ENCODE data around the gene FOXN1. TPM values are rescaled to one million over a fixed set of nuclear protein-coding genes. Genes with fewer than 3 reads are reported as not detected.

The FOXN1 gene
- polyA plus RNA-seq, 4 donors, result 0.16 TPM; not detected in 3

- 12 to 27% (median 26%) methylated on average over 9 of the region's 9 CpGs for WGBS, 3 donors
- FAIRE-seq, result no peak
- DNase-seq, result peak; percentile 83
Measured at GRCh38 chr17:28475151-28475900, 30.8 kb upstream of the FOXN1 start.

GRCh38 chr17:28476076-28476865 is 29.9 kb upstream of the FOXN1 start:
- DNase-seq (no peak), FAIRE-seq (no peak)
- Histone ChIP-seq H3K4me3 (ENCODE audit: low read depth in 1 of 3, low read length in 3 of 3) (peak overlapping the region in 1 of 3 donors; percentile 79), H3K36me3 (ENCODE audit: control insufficient read depth in 3 of 3, insufficient read depth in 2 of 3, low read depth in 1 of 3, low read length in 3 of 3) (no peaks in the 10 kb centered on the region), H3K4me1 (ENCODE audit: control insufficient read depth in 3 of 3, insufficient read depth in 2 of 3, low read depth in 1 of 3, low read length in 2 of 3) (peaks cover 3 to 66% (median 8%) of the 10 kb centered on the region in 3 donors), H3K9me3 (ENCODE audit: control insufficient read depth in 2 of 2, insufficient read depth in 1 of 2, low read depth in 1 of 2, low read length in 1 of 2) (no peaks in the 10 kb centered on the region), H3K27me3 (ENCODE audit: control insufficient read depth in 3 of 3, insufficient read depth in 3 of 3, low read length in 3 of 3) (no peaks in the 10 kb centered on the region), H3K27ac (ENCODE audit: low read depth in 1 of 3, low read length in 2 of 3) (peak overlapping the region; percentile 78 to 98 (median 84))
- 69 to 76% (median 73%) methylated on average over 11 of the region's 11 CpGs for WGBS, 3 donors

More at GRCh38 chr17:28475151-28475900, 30.8 kb upstream of the FOXN1 start:
- Histone ChIP-seq H3K9me3 (ENCODE audit: control insufficient read depth in 2 of 2, insufficient read depth in 1 of 2, low read depth in 1 of 2, low read length in 1 of 2) (no peaks in the 10 kb centered on the region), H3K4me3 (ENCODE audit: low read depth in 1 of 3, low read length in 3 of 3) (peak overlapping the region in 2 of 3 donors; percentile 7 to 79), H3K27me3 (ENCODE audit: control insufficient read depth in 3 of 3, insufficient read depth in 3 of 3, low read length in 3 of 3) (no peaks in the 10 kb centered on the region), H3K4me1 (ENCODE audit: control insufficient read depth in 3 of 3, insufficient read depth in 2 of 3, low read depth in 1 of 3, low read length in 2 of 3) (peaks cover 0 to 67% (median 8%) of the 10 kb centered on the region in 3 donors), H3K27ac (ENCODE audit: low read depth in 1 of 3, low read length in 2 of 3) (peak overlapping the region; percentile 78 to 98 (median 84)), H3K36me3 (ENCODE audit: control insufficient read depth in 3 of 3, insufficient read depth in 2 of 3, low read depth in 1 of 3, low read length in 3 of 3) (no peaks in the 10 kb centered on the region)

DNA sequence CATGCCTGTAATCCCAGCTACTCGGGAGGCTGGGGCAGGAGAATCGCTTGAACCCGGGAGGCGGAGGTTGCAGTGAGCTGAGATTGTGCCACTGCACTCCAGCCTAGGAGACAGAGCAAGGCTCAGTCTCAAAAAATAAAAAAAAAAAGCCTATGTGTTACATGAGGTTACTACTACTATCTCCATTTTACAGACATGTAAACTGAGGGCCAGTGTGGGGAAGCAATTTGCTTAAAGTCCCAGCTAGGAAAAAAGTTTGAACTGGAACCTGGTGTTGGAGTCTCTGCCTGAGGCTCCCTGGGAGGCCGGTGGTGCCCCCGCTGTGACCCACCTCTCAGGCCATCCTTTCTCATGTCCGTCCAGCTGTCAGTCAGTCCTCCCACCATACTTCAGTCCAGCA is 28.2 kb upstream of the FOXN1 start:
- Histone ChIP-seq H3K36me3 (ENCODE audit: control insufficient read depth in 3 of 3, insufficient read depth in 2 of 3, low read depth in 1 of 3, low read length in 3 of 3) (no peaks in the 10 kb centered on the region), H3K27me3 (ENCODE audit: control insufficient read depth in 3 of 3, insufficient read depth in 3 of 3, low read length in 3 of 3) (no peaks in the 10 kb centered on the region), H3K4me3 (ENCODE audit: low read depth in 1 of 3, low read length in 3 of 3) (peak overlapping the region in 1 of 3 donors; percentile 4), H3K4me1 (ENCODE audit: control insufficient read depth in 3 of 3, insufficient read depth in 2 of 3, low read depth in 1 of 3, low read length in 2 of 3) (peaks cover 0 to 63% (median 3%) of the 10 kb centered on the region in 3 donors), H3K9me3 (ENCODE audit: control insufficient read depth in 2 of 2, insufficient read depth in 1 of 2, low read depth in 1 of 2, low read length in 1 of 2) (no peaks in the 10 kb centered on the region), H3K27ac (ENCODE audit: low read depth in 1 of 3, low read length in 2 of 3) (peak overlapping the region in 1 of 3 donors; percentile 96)
- FAIRE-seq (no peak), DNase-seq (no peak)
- 90 to 94% (median 93%) methylated on average over 7 of the region's 7 CpGs for WGBS, 3 donors

- FAIRE-seq (no peak), DNase-seq (no peak)
- Histone ChIP-seq H3K27me3 (ENCODE audit: control insufficient read depth in 3 of 3, insufficient read depth in 3 of 3, low read length in 3 of 3) (no peaks in the 10 kb centered on the region), H3K4me1 (ENCODE audit: control insufficient read depth in 3 of 3, insufficient read depth in 2 of 3, low read depth in 1 of 3, low read length in 2 of 3) (peaks cover 3 to 57% (median 4%) of the 10 kb centered on the region in 3 donors), H3K9me3 (ENCODE audit: control insufficient read depth in 2 of 2, insufficient read depth in 1 of 2, low read depth in 1 of 2, low read length in 1 of 2) (no peaks in the 10 kb centered on the region), H3K36me3 (ENCODE audit: control insufficient read depth in 3 of 3, insufficient read depth in 2 of 3, low read depth in 1 of 3, low read length in 3 of 3) (peaks cover 0 to 3% (median 0%) of the 10 kb centered on the region in 3 donors), H3K4me3 (ENCODE audit: low read depth in 1 of 3, low read length in 3 of 3) (peak overlapping the region in 1 of 3 donors; percentile 4), H3K27ac (ENCODE audit: low read depth in 1 of 3, low read length in 2 of 3) (peak overlapping the region in 2 of 3 donors; percentile 23 to 96)
- WGBS, 3 donors, result 70 to 80% (median 74%) methylated on average over 3 of the region's 3 CpGs
Measured at GRCh38 chr17:28478712-28479615, 27.2 kb upstream of the FOXN1 start.

DNA sequence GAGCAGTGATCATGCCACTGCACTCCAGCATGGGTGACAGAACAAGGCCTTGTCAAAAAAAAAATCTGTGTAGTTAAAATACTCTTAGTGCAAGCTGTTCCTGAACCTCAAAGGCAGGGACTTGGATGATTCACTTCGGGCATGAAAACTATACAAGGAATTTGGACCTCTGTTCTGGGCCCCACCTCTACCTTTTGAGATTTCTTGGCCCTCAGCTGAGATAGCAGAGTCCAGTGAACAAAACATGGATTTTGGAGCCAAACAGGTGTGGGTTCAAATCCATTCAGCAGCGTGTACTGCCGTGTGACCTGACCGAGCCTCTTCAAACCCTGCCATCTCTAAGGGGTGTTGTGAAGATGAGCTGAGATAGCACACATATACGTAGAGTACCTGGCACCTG is 25.9 kb upstream of the FOXN1 start:
- 19 to 64% (median 41%) methylated on average over 5 of the region's 5 CpGs for WGBS, 3 donors
- Histone ChIP-seq H3K27ac (ENCODE audit: low read depth in 1 of 3, low read length in 2 of 3) (peak overlapping the region; percentile 66 to 96 (median 91)), H3K4me3 (ENCODE audit: low read depth in 1 of 3, low read length in 3 of 3) (peak overlapping the region in 1 of 3 donors; percentile 4), H3K4me1 (ENCODE audit: control insufficient read depth in 3 of 3, insufficient read depth in 2 of 3, low read depth in 1 of 3, low read length in 2 of 3) (peaks cover 3 to 50% (median 7%) of the 10 kb centered on the region in 3 donors), H3K36me3 (ENCODE audit: control insufficient read depth in 3 of 3, insufficient read depth in 2 of 3, low read depth in 1 of 3, low read length in 3 of 3) (peaks cover 0 to 6% (median 3%) of the 10 kb centered on the region in 3 donors), H3K27me3 (ENCODE audit: control insufficient read depth in 3 of 3, insufficient read depth in 3 of 3, low read length in 3 of 3) (no peaks in the 10 kb centered on the region), H3K9me3 (ENCODE audit: control insufficient read depth in 2 of 2, insufficient read depth in 1 of 2, low read depth in 1 of 2, low read length in 1 of 2) (no peaks in the 10 kb centered on the region)
- FAIRE-seq, result no peak
- peak; percentile 54 to 97 for DNase-seq

DNA sequence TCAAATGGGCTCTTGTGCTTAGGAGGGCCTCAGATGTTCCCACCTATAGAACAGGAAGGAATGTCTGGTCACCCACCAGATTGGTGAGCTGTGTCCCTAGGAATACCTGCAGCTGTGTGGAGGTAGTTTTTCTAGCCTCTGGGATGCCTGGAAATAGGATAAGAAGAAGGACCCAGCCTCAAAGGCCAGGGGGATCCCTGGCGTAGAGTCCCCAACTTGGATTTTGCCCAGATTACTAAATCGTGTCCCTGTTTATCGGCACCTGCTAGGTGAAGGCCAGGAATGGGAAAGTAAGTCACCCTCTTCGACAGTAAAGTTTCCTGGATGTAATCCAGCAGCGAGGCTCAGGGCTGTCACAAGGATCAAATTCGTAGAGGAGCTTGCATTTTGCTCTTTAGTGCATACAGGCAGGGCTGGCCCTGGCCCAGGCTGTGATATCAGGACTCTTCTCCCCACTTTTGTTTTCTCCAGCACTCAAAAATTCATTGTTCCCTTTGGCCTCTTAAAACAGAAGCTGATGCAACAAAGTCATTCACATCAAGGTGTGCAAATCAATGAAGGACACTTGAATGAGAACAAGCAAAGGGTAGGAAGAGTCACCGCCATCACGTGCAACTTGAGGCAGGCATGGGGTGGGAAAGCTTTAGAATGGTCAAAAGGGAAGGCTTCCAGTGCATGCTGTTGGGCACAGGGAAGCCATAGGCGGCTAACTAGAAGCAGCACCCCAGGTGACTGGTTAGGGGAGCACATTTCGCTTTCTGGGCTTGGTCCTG is 25.2 kb upstream of the FOXN1 start:
- H3K27me3 ChIP-seq (ENCODE audit: control insufficient read depth in 3 of 3, insufficient read depth in 3 of 3, low read length in 3 of 3), result no peaks in the 10 kb centered on the region
- peak overlapping the region in 1 of 3 donors; percentile 4 for H3K4me3 ChIP-seq (ENCODE audit: low read depth in 1 of 3, low read length in 3 of 3)
- FAIRE-seq (no peak), DNase-seq (peak; percentile 38 to 77)
- 30 to 61% (median 45%) methylated on average over 10 of the region's 10 CpGs for whole genome bisulfite sequencing, 3 donors
- no peaks in the 10 kb centered on the region for H3K9me3 ChIP-seq (ENCODE audit: control insufficient read depth in 2 of 2, insufficient read depth in 1 of 2, low read depth in 1 of 2, low read length in 1 of 2)
- peaks cover 0 to 7% (median 3%) of the 10 kb centered on the region in 3 donors for H3K36me3 ChIP-seq (ENCODE audit: control insufficient read depth in 3 of 3, insufficient read depth in 2 of 3, low read depth in 1 of 3, low read length in 3 of 3)
- H3K4me1 ChIP-seq (ENCODE audit: control insufficient read depth in 3 of 3, insufficient read depth in 2 of 3, low read depth in 1 of 3, low read length in 2 of 3), result peaks cover 3 to 43% (median 7%) of the 10 kb centered on the region in 3 donors
- H3K27ac ChIP-seq (ENCODE audit: low read depth in 1 of 3, low read length in 2 of 3), result peak overlapping the region; percentile 66 to 96 (median 91)

DNA sequence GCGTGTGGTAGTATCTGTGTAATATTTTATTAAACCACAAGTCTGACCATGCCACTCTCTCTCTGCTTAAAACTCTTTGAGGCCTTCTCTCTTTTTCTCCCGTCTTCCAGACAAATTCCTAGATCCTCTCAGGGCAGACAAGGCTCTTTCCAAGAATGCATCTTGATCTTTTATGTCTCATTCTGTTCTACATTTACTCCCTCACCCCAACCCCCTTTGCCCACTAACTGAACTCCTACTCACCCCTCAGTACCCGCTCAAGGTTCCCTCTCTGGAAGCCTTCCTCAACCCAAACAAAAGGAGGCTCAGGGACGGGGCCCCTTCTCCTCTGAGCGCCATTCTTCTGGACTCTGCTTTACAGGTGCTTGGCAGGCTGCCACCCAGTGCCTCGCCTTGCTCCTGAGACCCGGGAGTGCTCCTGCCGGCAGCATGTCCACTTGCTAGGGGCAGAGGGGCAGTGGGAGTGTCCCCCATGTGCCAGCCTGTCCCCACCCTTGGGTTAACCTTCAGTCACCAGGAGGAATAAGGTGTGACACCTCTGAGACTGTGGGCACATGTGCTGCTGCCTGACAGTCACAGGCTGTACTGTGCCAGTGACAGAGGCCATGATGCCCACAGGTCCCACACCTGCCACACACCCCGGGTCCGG is 23.5 kb upstream of the FOXN1 start:
- Histone ChIP-seq H3K4me1 (ENCODE audit: control insufficient read depth in 3 of 3, insufficient read depth in 2 of 3, low read depth in 1 of 3, low read length in 2 of 3) (peaks cover 3 to 50% (median 7%) of the 10 kb centered on the region in 3 donors), H3K4me3 (ENCODE audit: low read depth in 1 of 3, low read length in 3 of 3) (no peak overlapping the region), H3K27me3 (ENCODE audit: control insufficient read depth in 3 of 3, insufficient read depth in 3 of 3, low read length in 3 of 3) (no peaks in the 10 kb centered on the region), H3K9me3 (ENCODE audit: control insufficient read depth in 2 of 2, insufficient read depth in 1 of 2, low read depth in 1 of 2, low read length in 1 of 2) (no peaks in the 10 kb centered on the region), H3K27ac (ENCODE audit: low read depth in 1 of 3, low read length in 2 of 3) (peak overlapping the region in 2 of 3 donors; percentile 85 to 96), H3K36me3 (ENCODE audit: control insufficient read depth in 3 of 3, insufficient read depth in 2 of 3, low read depth in 1 of 3, low read length in 3 of 3) (peaks cover 0 to 7% (median 7%) of the 10 kb centered on the region in 3 donors)
- FAIRE-seq, result no peak
- peak; percentile 74 to 98 for DNase-seq
- 18 to 59% (median 48%) methylated on average over 10 of the region's 10 CpGs for WGBS, 3 donors

All from small intestine (tissue), 7 donors.